ENCODE measurements around the gene SPATA24. TPM values are rescaled to one million over a fixed set of nuclear protein-coding genes. Genes with fewer than 3 reads are reported as not detected.
"Not testable (repeated sequence)": the region's sequence is repeated elsewhere in the genome, so short reads cannot be mapped to it uniquely, and the experiment has no call there.

SPATA24 gene
- polyA plus RNA-seq, 10 donors = 7.4 to 10.8 (median 10.3) TPM

DNA sequence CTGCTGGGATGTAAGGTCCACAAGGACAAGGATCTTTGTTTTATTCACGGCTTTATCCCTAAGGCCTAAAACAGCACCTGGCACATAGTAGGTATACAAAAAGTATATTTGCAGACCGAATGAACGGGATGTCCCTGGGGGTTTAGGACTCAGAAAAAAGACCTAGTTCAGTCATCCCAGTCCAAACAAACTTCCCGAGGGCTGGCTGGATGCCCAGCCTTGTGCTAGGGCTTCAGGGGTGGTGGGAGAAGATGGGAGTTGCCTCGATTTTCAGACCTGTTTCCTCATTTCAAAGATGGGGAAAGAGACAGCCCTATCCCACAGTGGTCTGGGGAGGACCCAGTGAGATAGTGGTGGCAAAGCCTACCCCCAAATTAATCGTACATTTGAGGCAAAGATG, 6.0 kb downstream of the SPATA24 start:
- DNase-seq = no peak

DNA sequence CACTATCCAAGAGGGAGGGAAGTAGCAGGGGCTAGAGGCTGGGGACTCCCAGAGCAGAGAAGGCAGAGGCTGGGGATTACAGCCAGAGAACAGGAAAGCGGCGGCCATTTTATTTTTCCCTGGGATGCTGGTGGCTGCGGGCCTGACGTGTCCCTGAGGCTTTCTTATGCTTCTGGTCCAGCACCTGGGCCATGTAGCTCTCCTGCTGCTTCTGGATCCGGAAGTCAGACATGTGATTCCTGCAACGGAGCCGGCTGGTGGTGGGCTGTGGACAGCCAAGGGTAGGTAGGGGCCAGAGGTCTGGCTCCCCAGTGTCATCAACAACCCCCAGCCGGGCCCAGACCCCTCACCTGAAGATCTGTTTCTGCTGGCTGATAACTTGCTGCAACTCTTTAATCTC, 7.2 kb downstream of the SPATA24 start:
- no peak for DNase-seq

DNA sequence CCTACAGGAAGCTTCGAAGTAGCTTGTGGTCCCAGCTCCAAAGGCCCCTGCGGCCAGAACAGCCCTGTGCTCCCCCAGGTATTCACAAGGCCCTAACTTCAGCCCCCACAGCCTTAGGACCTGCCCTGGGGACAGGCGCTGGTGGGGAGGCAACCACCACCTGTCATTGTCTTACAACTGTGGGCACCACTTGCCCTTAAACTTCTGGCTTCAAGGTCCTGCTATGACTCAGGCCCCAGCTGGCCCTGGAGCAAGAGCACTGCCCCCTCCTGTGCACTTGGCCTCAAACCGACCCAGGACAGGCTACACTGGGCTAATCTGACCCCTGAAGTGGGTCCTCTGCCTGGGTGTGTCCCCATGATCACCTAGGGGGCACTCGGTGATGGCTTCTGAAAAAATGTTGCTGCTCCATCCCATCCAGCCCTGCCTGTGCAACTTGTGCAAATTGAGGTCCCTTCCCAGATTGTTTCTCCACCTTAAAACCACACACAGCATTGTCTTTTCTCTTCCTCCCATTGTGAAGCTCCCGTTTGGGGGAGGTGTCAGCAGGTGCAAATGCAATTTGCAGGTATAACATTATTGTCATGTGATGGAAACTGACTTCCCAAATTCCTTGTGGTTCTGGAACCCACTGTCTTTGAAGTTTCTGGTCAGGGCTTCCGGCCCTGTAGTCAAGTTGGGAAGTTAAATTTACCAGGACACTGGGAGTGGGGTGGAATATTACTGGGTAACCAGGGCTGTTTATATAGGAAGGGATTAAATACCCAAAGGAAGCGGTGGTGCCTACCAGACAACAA, 7.8 kb downstream of the SPATA24 start:
- peak in 2 of 3 donors; percentile 44 to 47 for DNase-seq

DNA sequence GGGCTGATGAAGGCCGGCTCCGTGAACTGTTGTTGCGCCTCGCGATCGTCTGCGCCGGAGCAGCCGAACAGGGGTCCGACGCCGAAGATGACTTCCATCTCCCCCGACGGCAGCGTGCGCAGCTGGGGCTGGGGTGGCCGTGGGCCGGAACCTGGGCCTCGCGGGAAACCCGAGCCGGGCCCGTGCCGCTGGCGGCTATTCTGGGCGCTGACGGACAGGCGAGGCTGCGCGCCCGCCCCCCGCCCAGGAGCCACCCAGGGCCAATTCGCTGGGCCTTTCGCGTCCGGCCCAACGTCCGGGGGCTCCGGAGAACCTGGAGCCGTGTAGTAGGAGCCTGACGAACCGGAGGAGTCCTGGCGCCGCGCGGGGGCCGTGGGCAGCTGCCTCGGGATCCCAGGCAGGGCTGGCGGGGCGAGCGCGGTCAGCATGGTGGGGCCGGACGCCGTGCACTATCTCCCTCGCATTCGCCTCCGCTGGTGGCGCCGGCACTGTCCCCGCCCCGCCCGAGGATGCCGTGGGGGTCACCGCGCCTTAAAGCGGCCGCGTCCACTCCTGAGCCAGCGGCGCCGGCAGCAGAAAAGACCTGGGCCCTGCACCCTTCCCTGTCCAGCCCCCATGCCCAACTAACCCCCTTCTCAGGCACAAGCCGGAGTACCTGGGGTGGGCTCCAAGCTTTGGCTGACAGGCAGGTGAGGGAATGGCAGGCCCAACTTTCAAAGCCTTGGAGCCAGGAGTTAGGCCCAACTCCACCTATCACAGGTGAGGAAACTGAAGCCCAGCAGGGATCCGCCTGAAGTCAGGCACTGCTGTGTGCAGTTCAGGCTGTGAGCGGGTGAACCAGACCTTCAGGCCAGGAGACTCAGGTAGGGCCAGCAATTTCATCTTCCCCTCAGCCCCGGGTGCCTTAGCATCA, 9.0 kb downstream of the SPATA24 start, which contains the start of gene PROB1:
TSS of gene PROB1 (minus strand) at position 451 of the 913 bp plus-strand sequence. CDS start at position 428, 23 bp downstream.
- DNase-seq = peak in 2 of 3 donors; percentile 52 to 77

DNA sequence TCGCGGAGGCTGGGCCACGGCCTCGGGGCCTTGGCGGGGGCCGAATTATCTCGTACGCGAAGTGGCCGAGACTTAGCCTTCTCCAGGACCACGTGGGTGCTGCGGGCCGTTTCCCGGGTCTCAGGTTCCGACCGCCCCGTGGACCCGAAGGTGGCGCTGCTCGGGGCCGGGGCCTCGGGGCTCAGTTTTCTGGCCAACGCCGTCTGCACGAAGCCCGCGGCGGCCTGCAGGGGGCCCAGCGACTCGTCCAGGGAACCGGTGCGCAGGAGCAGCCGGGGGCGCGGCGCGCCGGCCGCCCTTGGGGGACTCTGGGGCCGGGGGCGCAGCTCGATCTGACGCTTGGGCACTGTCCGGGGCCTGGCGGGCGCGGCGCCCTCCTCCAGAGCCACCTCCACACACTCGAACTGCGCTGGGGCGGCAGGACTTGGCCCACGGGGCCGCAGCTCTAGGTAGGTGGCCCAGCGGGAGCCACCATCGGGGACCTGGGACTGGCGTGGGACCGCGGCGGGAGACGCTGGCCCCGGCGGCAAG, 9.7 kb downstream of the SPATA24 start:
- DNase-seq = peak in 2 of 3 donors; percentile 40 to 77

DNA sequence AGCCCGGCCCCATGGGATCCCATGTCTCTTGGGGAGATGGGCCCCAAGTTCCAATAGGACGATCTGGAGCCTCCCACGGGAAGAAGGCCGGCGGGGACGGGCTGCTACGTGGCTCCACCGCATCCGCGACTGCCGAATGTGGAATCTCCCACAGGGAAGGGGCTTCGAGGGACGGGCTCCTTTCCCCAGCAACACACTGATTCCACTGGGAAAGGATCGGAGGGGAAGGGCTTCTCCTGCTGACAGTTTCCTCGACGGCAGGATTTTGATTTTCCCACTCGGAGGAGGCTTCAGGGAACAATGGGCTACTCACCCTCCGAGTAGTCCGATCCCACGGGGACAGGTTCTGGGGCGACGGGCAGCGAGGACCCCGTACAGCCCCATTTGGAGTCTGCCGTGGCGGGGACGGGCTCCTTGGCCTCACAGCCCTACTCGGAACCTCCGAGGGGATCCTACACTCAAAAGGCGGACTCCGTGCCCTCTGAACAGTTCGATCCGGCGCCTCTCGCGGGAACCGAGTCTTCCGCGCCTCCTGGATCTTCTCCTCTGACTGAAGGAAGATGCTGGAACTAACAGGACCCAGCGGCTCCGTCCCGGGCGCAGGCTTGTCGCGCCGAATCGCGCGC, 10.3 kb downstream of the SPATA24 start:
- DNase-seq = no peak

DNA sequence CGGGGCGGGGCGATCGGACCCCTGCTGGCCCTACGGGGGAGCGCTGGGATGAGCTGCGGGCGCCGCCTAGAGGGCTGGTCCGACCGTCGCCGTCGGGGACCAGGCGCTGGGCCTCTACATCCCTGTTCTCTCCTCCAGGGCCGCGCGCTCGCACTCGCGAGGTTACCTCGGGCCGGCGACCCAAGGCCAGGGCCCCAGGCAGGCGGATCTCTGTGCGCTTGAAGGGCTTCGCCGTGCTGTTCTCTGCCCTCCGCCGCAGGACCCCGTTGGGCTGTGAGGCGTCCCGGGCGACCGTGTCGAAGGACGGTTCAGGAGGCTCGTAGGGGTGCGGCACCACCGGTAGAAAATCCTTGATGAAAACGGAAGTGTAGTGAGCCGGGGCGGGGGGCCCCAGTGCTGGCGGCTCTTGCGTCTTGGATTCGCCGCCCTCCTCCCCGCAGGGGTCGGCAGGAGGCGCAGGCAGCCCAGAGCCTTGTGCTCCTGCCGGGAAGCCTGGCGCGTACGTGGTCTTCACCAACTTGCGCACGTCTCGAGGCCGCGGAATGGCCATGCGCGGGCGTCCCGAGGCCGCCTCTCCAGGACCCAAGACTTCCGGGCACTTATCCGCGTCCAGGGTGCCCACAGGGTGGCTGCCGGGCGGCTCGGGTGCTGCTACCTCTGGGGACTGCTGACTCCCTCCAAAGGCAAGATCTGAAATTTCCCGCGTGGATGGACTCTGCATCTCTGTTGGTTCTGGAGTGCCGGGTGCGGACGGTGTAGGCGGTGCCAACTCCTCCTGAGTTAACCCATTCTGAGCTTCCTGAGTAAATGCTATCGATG, 11.0 kb downstream of the SPATA24 start:
- DNase-seq = peak in 2 of 3 donors; percentile 55 to 83

DNA sequence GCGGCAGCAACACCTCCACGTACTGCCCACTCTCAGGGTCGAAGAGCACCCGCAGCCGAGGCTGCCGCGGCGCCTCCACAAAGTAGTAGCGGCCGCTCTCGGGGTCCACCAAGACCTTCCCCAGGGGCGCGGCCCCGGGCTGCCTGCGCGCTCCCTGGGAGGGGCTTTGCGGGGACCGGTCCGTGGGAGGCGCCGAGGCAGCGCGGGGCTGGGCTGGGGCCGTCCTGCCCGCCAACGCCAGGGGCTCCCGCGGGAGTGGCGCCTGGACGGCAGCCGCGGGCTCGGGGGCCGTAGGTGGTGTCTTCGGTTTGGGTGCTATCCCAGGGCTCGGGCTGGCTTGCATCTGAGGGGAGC, 11.6 kb downstream of the SPATA24 start:
- no peak for DNase-seq

DNA sequence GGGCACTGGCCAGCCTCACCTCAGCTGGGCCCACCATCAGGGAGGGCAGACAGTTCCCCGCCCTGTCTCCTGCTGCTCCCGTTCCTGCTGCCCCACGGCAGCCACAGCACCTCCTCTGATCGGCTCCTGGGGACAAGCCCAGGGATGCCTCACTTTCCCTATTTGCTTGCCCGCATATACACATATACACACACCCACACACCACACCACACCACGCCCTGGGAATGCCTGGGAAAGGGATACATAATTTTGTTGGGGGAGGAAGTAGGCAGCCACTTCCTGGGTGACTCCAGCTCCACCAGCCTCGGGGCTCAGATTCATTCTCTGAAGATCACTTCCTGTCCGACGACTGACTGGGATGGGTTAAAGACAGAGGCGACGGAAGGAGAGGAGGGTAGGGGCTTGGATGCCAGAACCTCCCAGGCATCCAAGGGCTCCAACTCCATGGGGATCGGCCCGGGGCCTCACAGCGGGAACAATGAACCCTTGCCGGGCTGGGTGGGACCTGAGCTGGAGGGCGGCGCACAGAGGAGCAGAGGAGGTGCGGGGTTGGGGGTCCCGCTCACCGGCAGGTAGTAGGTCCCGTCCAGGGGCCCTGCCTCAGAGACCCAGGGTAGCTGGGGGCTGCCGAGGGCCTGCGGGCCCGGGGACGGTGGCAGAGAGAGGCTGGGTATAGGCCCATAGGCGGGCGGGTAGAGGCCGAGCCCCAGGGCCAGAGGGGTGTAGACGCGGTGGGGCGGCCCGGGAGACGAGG, 12.1 kb downstream of the SPATA24 start:
- no peak for DNase-seq

DNA sequence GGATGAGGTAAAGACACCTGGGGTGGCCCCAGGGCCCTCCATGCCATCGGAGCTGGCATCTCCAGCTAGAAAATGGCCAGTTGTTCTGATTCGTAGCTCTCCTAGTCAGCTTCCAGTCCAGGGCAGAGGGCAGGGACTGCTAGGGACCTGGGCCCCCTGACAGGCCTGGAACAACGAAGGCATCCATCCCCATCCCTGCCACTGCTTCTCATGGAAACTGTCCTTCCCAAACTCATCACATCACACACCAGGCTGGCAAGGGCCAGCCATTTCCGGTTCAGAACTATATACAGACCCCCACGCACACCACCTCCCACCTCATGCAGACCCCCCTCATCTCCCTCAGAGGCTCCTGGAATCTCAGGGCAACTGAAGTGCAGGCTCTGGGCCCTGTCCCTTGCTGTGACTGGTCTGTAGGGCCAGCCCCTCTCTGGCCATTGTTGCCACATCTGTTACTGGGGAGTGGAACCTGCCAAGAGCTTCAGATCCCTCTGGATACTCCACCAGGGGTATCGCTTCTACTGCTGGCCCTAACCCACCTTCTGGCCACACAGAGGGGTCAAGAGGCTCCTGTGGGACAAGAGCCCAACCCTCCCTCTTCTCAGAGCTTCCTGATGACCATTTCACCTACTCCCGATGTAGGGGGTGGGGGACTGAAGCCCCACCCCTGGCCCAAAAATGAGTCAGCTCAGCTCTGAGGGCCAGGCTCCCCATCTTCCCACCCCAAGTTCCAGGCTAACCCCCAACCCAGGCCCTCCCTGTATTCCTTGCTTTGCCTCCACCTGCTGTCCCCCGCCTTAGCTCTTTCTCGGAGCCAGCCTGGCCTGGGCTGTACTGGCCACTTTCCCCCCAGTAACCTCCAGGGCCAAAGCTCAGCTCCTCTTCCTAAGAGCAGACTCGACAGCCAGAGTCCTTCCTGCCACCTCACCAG, 13.0 kb downstream of the SPATA24 start:
- DNase-seq = no peak

DNA sequence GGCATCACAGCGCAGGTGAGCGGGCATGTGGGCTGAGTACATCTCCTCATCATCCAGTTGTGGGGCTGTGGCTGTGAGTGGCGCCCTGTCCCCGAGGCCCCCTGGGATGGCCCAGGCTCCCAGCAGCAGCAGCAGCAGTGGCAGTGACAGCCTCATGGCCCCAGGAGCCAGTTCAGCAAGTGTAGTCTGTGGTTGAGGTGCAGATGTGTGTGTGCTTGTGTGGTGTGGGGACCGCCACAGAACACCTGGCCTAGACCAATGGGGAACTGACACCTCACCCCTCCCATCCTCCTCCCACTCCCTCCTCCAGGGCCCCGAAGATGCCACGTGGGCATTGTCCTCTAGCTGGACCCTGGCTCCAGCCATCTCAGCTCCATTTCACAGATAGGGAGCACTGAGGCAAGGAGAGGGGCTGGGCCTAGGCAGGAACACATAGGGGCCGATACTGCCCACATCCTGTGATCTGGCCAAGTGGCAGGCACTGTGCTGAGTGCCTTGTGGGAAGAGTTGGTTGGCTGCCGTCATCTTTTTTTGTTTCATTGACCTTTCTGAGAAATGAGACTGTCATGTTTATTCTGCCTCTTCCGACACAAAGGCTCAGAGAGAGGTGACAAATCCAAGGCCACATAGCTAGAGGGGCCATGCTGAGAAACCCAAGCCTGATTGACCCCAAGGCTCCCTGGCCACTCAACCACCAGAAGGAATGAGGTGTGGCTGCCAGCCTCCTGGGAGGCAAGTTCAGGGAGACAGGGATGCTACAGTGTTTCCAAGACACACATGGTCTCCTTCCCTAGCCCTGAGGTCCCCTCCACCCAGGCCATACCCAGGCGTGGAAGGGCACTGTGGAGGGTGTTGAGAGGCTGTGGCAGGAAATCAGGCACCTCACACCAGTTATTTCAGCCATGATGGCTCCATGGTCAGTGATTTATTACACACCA, 13.9 kb downstream of the SPATA24 start, which contains the start of gene MZB1:
TSS of gene MZB1 (minus strand) at position 213 of the 938 bp plus-strand sequence. CDS start at position 156, 57 bp downstream.
- no peak for DNase-seq

DNA sequence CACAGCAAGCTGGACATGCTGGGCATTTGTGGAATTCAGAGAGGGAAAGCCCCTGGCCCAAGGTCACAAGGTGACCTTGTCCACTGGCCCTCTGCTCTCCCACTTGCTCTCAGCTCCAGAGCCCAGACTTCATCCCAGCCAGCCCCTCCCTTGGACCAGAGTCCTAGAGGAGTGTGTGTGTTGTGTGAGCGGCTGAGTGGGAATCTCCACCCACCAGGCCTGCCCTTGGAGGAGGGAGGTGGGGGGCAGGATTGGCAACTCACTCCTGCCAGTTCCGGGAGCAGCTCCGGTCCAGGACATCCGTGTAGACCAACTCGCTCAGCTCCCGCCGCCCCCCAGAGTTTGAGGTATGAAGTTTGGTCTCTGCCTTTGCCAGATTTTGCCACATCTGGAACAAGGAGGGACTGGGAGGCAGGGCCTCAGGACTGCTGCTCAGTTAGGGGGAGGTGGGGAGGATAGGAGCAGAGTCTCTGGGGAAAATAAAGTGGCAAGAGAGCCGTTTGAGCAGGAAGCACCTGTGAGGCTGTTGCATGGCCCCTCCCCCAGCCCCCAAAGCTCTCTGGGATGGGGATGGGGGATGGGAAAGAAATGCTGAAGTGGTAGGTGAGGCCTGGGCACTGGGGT, 15.6 kb downstream of the SPATA24 start:
- DNase-seq = peak in 1 of 3 donors; percentile 46

DNA sequence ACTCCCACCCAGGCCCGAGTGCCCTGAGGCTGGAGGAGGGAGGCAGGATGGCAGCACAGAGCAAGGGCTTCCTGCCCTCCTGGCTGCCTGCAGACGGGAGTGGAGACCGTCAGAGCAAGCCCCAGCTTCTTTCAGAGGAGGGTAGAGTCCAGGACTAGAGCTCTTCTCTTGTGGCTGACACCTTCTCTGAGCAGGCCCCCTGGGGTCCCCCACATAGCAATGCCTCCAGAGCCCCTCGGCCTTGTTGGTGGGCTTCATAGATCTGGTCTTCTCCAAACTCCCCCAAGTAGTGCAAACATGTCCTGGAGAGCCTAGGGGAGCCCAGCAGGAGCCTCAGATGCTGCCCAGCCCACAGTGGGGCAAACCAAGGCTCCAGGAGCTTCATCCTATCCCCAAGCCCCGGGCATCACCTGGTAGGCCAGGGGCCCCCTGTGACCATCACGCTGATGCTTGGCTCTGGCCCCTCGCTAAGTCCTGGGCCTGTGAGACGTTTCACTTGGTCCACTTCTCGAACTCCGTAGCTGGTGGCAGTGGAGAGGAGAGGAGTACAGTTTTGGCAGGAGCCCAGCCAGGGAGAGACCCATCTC, 16.2 kb downstream of the SPATA24 start:
- no peak for DNase-seq

DNA sequence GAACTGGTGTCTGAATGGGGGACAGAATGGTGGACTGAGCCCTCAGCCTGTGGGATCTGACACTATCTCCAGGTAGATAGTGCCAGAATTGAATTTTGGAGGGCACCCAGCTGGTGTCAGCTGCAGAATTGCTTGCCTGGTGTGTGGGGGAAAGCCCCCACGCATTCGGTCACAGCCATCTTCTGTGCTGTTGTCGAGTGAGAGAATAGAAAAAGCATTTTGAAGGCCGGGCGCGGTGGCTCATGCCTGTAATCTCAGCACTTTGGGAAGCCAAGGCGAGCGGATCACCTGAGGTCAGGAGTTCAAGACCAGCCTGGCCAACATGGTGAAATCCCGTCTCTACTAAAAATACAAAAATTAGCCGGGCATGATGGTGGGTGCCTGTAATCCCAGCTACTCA, 16.9 kb downstream of the SPATA24 start:
- DNase-seq = not testable (repeated sequence)

DNA sequence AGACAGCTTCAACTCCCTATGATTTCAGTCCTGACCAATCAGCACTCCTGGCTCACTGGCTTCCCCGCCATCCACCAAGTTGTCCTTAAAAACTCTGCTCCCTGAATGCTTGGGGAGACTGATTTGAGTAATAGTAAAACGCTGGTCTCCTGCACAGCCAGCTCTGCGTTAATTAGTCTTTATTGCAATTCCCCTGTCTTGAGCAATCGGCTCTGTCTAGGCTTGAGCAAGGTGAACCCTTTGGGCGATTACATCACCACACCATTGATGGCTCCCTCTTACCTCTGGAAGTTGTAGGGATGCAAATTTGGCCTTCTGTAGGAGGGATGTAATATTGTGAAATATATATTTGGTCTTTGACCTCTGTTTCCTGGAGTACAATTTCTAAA, 17.8 kb downstream of the SPATA24 start:
- no peak for DNase-seq

DNA sequence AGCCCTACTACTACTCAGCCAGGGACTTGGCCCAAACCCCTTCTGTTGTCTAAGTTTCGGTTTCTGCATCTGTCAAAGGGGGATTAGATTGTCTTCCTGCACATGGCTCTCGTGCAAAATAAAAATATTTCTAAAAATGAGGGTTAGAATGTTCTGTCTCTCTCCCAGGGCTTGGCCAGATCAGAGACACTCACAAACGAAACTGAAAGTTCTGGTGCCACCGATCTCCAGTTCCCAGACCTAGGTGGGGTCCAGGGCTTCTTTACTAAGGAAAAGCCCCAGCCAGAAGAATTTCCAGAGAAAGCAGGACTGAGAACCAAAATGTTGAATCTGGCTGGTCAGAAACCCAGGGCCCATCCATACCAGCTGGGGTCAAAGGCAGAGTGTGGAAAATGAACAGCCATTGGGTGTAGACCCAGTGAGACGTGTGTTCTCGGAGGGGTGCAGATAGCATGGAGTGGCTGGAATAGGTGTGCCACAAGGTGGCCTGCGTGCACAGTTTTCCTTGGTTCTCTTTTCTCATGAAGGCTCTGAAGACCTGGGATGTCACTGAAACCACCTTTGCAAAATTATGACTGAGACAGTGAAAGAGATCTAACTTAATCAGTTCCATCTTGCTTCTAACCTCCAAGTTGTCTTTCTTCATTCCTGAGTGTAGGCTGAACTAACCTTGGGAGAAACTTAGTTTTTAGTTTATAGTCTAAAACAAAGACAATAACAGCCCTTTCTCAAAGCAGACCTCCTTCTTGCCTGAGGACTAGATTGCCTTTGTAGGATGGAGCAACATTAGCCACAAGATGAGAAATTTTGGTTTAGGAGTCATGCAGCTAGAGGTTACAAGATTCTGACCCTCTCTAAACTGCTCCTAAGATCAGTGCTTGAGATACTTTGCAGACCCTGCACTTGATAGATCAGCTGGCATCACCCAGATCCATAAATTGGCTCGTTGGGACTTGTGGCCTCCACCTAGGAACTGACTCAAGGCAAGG, 18.5 kb downstream of the SPATA24 start:
- DNase-seq = no peak
